SJSA1 (cell line): ENCODE measurements around the gene SCD. TPM values are rescaled to one million over a fixed set of nuclear protein-coding genes. Genes with fewer than 3 reads are reported as not detected.

Source experiments
- DNase-seq, 2 experiments: peaks; one replicate each; pipeline ENCODE4 v3.0.0-alpha.2; 2015 to 2020; ENCODE audit warnings: low spot score in 2 of 2, low read depth in 1 of 2
- H3K27ac ChIP-seq: fragments of 250-450 bp; sonication (Bioruptor Pico); 2 replicates; pipeline ENCODE4 v1.5.1; 2020; ENCODE audit warnings: mild to moderate bottlenecking, moderate library complexity
- H3K27me3 ChIP-seq: fragments of 250-450 bp; sonication (Bioruptor Pico); replicated peaks from 2 replicates; pipeline ENCODE4 v1.5.1; 2020; ENCODE audit warnings: mild to moderate bottlenecking, moderate library complexity
- H3K36me3 ChIP-seq: fragments of 250-450 bp; sonication (Bioruptor Pico); 2 replicates; pipeline ENCODE4 v1.5.1; 2020; ENCODE audit warnings: mild to moderate bottlenecking
- H3K4me1 ChIP-seq: fragments of 250-450 bp; sonication (Bioruptor Pico); replicated peaks from 2 replicates; pipeline ENCODE4 v1.6.1; 2021; ENCODE audit warnings: mild to moderate bottlenecking
- H3K4me3 ChIP-seq: fragments of 250-450 bp; sonication (Bioruptor Pico); 2 replicates; pipeline ENCODE4 v1.5.1; 2020; ENCODE audit warnings: mild to moderate bottlenecking
- H3K9me3 ChIP-seq: fragments of 250-450 bp; sonication (Bioruptor Pico); replicated peaks from 2 replicates; pipeline ENCODE4 v1.5.1; 2020; ENCODE audit warnings: mild to moderate bottlenecking
- total RNA-seq: library from RNA; depleted of rRNA; stranded (reverse); fragments of >200 nt; shearing (Covaris generic); gene quantifications from 2 replicates; pipeline ENCODE4 v1.2.3, GENCODE V29; 2014

The SCD gene
- total RNA-seq, 1 experiment from 2014 or later = 41.8 TPM

DNA sequence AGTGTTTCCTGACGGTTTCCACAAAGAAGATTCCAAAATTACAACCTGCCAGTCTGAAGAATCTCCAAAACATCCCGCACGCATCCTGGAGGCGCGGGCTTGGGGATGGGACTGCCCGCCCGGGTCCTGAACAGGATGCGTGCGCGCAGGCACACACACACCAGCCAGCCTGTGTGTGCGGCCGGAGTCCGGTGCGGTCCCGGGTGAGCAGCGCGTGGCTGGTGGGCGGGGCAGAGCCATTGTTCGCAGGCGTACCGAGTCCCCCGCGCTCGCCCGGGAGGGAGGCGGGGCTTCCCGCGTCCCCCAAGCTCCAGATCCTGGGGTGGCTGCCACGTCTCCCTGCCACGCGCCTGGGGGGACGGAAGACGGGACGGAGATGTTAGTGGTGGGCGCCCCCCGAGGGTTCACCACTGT, 675 bp upstream of the SCD start:
- H3K36me3 ChIP-seq = peaks cover 14% of the 10 kb centered on the region
- H3K4me3 ChIP-seq = peak overlapping the region; percentile 50
- H3K27ac ChIP-seq = no peak overlapping the region
- no peaks in the 10 kb centered on the region for H3K9me3 ChIP-seq
- peaks cover 4% of the 10 kb centered on the region; the same call in 1 of the 2 replicates for H3K27me3 ChIP-seq
- peaks cover 21% of the 10 kb centered on the region for H3K4me1 ChIP-seq
- peak; percentile 52 to 69 for DNase-seq

- Histone ChIP-seq H3K4me1 (peaks cover 9% of the 10 kb centered on the region), H3K27ac (no peak overlapping the region)
Observed at GRCh38 chr10:100347568-100348195, 649 bp downstream of the SCD start.

GRCh38 chr10:100348389-100348927, 1.4 kb downstream of the SCD start:
- Histone ChIP-seq H3K4me1 (peaks cover 9% of the 10 kb centered on the region), H3K27ac (no peak overlapping the region), H3K9me3 (no peaks in the 10 kb centered on the region), H3K27me3 (peaks cover 4% of the 10 kb centered on the region; the same call in 1 of the 2 replicates), H3K36me3 (peaks cover 24% of the 10 kb centered on the region), H3K4me3 (no peak overlapping the region)
- no peak for DNase-seq

More at GRCh38 chr10:100347568-100348195, 649 bp downstream of the SCD start:
- no peak for DNase-seq
- H3K9me3 ChIP-seq = no peaks in the 10 kb centered on the region
- H3K36me3 ChIP-seq = peaks cover 19% of the 10 kb centered on the region
- peaks cover 4% of the 10 kb centered on the region; the same call in 1 of the 2 replicates for H3K27me3 ChIP-seq
- peak overlapping the region; percentile 50 for H3K4me3 ChIP-seq

DNA sequence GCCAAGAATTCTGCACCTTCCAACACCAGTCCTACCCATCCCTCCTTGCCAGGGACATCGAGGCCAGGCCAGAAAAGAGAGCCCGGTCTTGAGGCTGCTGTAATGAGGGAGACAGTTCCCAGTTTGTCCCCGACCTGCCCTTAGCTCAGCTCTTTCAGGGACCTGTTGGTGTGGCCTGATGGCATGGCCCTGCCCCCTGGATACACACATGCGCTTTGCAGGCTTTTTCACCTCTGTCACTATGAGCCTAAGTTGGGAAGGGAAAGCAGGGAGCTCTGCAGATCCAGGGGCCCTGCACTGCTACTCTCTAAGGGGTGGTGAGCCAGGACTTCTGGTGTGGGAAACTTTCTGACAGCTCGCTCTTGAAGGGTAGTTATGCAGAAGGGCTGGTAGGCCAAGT, 2.1 kb downstream of the SCD start:
- Histone ChIP-seq H3K4me1 (peaks cover 9% of the 10 kb centered on the region), H3K36me3 (peaks cover 30% of the 10 kb centered on the region), H3K4me3 (no peak overlapping the region), H3K27ac (no peak overlapping the region), H3K27me3 (peaks cover 4% of the 10 kb centered on the region; the same call in 1 of the 2 replicates), H3K9me3 (no peaks in the 10 kb centered on the region)
- no peak for DNase-seq

DNA sequence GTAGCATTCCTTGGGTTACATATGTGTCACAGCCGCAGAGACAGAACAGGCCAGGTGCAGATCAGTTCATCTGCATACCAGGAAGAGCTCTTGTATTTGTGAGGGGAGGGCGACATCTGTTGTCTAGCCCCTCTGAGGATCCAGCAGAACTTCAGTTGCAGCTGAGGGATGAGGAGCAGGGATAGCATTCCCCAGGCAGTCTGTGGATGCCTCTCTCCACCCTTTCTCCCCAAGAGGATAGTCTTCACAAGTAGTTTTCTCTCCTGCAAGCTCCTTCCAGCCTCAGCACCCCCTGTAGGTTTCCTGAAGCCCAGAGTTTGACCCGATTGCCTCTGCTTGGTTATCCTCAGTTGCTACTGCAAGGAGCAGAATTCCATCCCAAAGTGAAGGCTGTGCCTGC, 2.6 kb downstream of the SCD start:
- peaks cover 9% of the 10 kb centered on the region for H3K4me1 ChIP-seq
- H3K9me3 ChIP-seq = no peaks in the 10 kb centered on the region
- no peak overlapping the region for H3K4me3 ChIP-seq
- H3K27me3 ChIP-seq = peaks cover 4% of the 10 kb centered on the region; the same call in 1 of the 2 replicates
- peaks cover 33% of the 10 kb centered on the region for H3K36me3 ChIP-seq
- no peak for DNase-seq
- no peak overlapping the region for H3K27ac ChIP-seq

- H3K4me3 ChIP-seq = no peak overlapping the region
- no peaks in the 10 kb centered on the region for H3K9me3 ChIP-seq
- H3K36me3 ChIP-seq = peaks cover 44% of the 10 kb centered on the region
Observed at GRCh38 chr10:100350914-100351485, 4.0 kb downstream of the SCD start.

DNA sequence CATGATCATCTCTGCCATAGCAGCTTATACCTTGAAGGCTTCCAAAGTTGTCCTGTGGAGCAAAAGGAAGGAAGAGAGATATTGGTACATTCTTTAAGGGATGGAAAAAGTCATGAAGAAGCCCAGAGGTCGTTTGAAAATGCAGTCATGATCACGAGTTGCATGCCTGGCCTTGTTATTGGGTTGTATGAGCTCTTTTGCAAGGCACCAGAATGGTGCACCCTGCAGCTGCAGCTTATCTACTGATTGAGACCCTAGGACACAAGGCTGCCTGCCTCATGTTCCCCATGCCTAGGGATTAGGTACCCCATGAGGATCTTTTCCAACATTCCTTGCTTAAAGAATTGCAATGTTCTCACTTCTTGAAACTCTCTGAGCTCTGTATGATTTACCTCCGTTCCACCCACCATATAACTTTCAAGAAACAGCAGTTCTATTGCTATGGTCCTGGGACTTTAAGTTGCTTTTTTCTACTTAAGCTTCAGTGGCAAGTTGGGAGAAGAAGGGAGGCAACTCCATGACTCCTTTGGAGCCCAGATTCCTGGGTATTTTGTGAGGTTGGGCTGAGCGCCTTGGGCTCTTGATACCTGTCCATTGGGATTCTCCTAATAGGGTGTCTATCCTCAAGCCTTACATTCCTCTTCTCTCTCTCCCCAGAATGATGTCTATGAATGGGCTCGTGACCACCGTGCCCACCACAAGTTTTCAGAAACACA, 6.9 kb downstream of the SCD start:
- Histone ChIP-seq H3K4me3 (no peak overlapping the region), H3K36me3 (peaks cover 46% of the 10 kb centered on the region), H3K27ac (no peak overlapping the region), H3K27me3 (no peaks in the 10 kb centered on the region), H3K4me1 (peaks cover 22% of the 10 kb centered on the region), H3K9me3 (no peaks in the 10 kb centered on the region)
- DNase-seq = no peak

More at GRCh38 chr10:100350914-100351485, 4.0 kb downstream of the SCD start:
- Histone ChIP-seq H3K27me3 (peaks cover 3% of the 10 kb centered on the region; the same call in 1 of the 2 replicates), H3K4me1 (peaks cover 11% of the 10 kb centered on the region), H3K27ac (no peak overlapping the region)
- no peak for DNase-seq

GRCh38 chr10:100355086-100355485, 8.1 kb downstream of the SCD start:
- no peaks in the 10 kb centered on the region for H3K27me3 ChIP-seq
- no peaks in the 10 kb centered on the region for H3K9me3 ChIP-seq
- peaks cover 25% of the 10 kb centered on the region for H3K4me1 ChIP-seq
- no peak for DNase-seq
- no peak overlapping the region for H3K27ac ChIP-seq
- peaks cover 37% of the 10 kb centered on the region for H3K36me3 ChIP-seq
- no peak overlapping the region for H3K4me3 ChIP-seq

- Histone ChIP-seq H3K27ac (no peak overlapping the region; the same call in 1 of the 2 replicates), H3K27me3 (no peaks in the 10 kb centered on the region), H3K9me3 (no peaks in the 10 kb centered on the region), H3K4me3 (no peak overlapping the region), H3K4me1 (peaks cover 25% of the 10 kb centered on the region), H3K36me3 (peaks cover 37% of the 10 kb centered on the region)
- no peak for DNase-seq
Observed at GRCh38 chr10:100356067-100357017, 9.3 kb downstream of the SCD start.

GRCh38 chr10:100357059-100357858, 10.2 kb downstream of the SCD start:
- H3K27me3 ChIP-seq = no peaks in the 10 kb centered on the region
- H3K4me3 ChIP-seq = no peak overlapping the region
- no peaks in the 10 kb centered on the region for H3K9me3 ChIP-seq
- DNase-seq = peak in 1 of 2 experiments; percentile 74
- peaks cover 25% of the 10 kb centered on the region for H3K4me1 ChIP-seq
- H3K36me3 ChIP-seq = peaks cover 35% of the 10 kb centered on the region
- H3K27ac ChIP-seq = peak overlapping the region; percentile 30; the same call in 1 of the 2 replicates

DNA sequence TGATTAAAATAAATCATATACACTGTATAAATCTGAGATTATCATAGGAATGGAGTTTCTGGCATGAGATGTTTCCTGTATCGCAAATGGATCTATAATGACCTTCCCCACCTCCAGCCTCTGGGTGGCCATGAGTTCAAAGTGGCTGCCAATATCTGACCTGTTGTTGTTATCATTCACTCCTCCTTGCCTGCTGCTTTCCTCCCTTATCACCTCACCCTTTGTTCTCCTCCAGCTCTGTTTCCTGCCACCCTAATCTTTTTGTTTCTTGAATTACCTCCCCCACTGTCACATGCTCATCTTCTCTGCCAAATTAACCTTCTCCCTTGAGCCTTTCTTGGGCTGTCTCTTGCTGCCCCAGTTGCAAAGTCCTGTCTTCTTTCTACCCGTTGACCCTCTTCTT, 12.0 kb downstream of the SCD start:
- no peaks in the 10 kb centered on the region for H3K9me3 ChIP-seq
- no peak for DNase-seq
- peaks cover 22% of the 10 kb centered on the region for H3K36me3 ChIP-seq
- H3K4me1 ChIP-seq = peaks cover 25% of the 10 kb centered on the region
- H3K27ac ChIP-seq = no peak overlapping the region
- H3K27me3 ChIP-seq = no peaks in the 10 kb centered on the region
- no peak overlapping the region for H3K4me3 ChIP-seq

DNA sequence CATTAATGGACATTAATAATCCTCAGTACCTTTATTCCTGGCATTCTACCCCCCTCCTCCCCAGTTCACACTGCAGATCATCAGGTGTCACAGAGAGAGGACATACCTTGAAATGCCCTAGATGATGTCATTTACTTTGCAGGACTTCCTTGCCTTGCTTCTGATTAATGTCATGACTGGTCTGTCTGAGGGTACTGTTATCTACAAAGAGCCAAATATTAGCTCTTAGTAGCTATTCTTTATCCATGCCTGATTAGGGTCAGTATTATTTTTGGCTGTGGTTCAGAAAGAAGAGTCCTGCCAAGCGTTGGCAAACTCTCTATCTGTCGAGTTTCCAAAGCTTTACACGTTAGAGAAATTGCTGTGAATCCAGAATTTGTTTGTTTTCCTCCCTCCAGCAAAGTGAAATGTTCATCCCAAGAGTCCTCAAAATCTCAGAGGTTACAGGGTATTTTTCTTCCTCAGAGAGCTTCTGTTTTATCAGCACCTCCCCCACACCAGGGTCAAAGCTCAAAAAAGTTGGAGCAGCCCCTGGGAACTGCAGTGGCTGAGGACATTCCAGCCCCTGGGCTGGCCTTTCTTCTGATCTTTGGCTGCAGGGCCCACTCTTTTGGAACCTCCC, 12.6 kb downstream of the SCD start:
- Histone ChIP-seq H3K9me3 (no peaks in the 10 kb centered on the region), H3K4me3 (no peak overlapping the region), H3K4me1 (peaks cover 26% of the 10 kb centered on the region), H3K36me3 (peaks cover 19% of the 10 kb centered on the region), H3K27ac (no peak overlapping the region), H3K27me3 (no peaks in the 10 kb centered on the region)
- no peak for DNase-seq
